ENCODE measurements around the gene HM13.
"Not testable (repeated sequence)": the region's sequence is repeated elsewhere in the genome, so short reads cannot be mapped to it uniquely, and the experiment has no call there.

The HM13 gene

GRCh38 chr20:31514154-31515071, at the start of gene HM13:
HM13 (plus strand) TSS chr20:31514442; CDS start chr20:31514552, 110 bp downstream.
- TF ChIP-seq CTCF (conservative IDR thresholded peaks at IDR 0.05) (peak; percentile 100), ZFX (IDR thresholded peaks at IDR 0.05) (peak; percentile 82; the same call in 1 of the 2 replicates)

GRCh38 chr20:31470946-31471345, 43.3 kb upstream of the HM13 start:
- H3K27ac ChIP-seq: not testable (repeated sequence)

More at GRCh38 chr20:31514154-31515071, at the start of gene HM13:
- H3K27ac ChIP-seq: peak within 1 kb of the TSS; percentile 94

- TF ChIP-seq CTCF (conservative IDR thresholded peaks at IDR 0.05) (no peak), ZFX (IDR thresholded peaks at IDR 0.05) (no peak)
- no peak overlapping the region for H3K27ac ChIP-seq
These were observed 41.6 kb upstream of the HM13 start for GRCh38 chr20:31472395-31473330.

GRCh38 chr20:31473331-31474096, 40.7 kb upstream of the HM13 start:
- TF ChIP-seq CTCF (conservative IDR thresholded peaks at IDR 0.05): no peak
- no peak overlapping the region for H3K27ac ChIP-seq

GRCh38 chr20:31474097-31474436, 40.2 kb upstream of the HM13 start:
- no peak for TF ChIP-seq CTCF (conservative IDR thresholded peaks at IDR 0.05)
- no peak for TF ChIP-seq ZFX (IDR thresholded peaks at IDR 0.05)
- H3K27ac ChIP-seq: no peak overlapping the region

- TF ChIP-seq ZFX (IDR thresholded peaks at IDR 0.05): no peak
- no peak for TF ChIP-seq CTCF (conservative IDR thresholded peaks at IDR 0.05)
- H3K27ac ChIP-seq: no peak within 1 kb of the TSS
These were observed 39.3 kb upstream of the HM13 start, which contains the start of the genes DEFB124 and REM1 for GRCh38 chr20:31474758-31475427. DEFB124 (minus strand) TSS chr20:31475127; CDS start chr20:31473013, 2,114 bp downstream. REM1 (plus strand) TSS chr20:31475288; CDS start chr20:31476446, 1,158 bp downstream.
